GM18508 (cell line): ENCODE measurements around the gene RB1.

ENCODE experiments used
- ATAC-seq: cut with Tn5 transposase; IDR thresholded peaks from one replicate; pipeline ENCODE4 v1.9.1; 2021; ENCODE audit warnings: moderate number of reproducible peaks; ENCODE audit not compliant: insufficient read depth, unreplicated experiment

RB1 gene

DNA sequence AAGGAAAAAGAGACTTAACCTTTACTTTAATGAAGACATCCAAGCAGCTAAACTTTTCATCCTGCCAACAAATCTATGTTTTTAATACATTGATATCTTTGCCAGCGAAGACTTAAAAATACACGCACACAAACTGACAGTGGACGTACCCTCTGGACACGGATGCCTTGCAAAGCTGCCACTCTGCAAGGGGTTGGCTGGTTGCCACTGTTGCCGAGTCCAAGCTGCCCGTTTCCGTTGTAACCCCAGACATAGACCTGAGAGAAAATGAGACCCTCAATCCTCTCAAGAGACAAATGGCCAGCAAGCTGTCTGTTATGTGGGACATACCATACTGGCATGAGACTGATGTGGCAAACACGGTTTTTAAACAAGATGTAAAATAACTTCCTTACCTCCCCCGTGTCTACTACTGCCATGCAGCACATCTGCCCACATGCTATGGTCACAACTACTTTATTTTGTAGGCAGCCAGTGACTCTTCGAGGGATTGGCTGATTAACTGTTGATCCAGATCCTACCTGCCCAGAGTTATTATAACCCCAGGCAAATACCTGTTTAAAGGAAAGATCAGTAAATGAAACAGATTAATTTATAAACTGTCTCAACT lies 208.2 kb downstream of the RB1 start:
- ATAC-seq: no peak

DNA sequence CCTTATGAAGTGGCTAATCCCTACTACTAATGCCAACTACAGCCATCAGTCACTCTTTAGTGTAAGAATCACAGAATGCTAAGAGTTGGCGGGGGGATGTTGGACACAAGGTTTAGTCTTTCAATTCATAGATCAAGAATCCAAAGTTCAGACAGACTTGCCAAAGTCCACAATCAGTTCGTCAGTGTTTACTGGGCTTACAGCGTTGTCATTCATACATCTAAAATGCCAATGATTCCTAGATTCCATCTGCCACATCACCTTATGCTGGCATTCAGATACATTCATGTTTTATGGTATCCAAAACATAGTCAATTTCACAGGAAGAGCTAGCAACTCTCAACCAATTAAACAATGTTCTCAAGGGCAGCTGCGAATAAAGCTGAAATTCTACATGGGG lies 211.2 kb downstream of the RB1 start:
- ATAC-seq: no peak

DNA sequence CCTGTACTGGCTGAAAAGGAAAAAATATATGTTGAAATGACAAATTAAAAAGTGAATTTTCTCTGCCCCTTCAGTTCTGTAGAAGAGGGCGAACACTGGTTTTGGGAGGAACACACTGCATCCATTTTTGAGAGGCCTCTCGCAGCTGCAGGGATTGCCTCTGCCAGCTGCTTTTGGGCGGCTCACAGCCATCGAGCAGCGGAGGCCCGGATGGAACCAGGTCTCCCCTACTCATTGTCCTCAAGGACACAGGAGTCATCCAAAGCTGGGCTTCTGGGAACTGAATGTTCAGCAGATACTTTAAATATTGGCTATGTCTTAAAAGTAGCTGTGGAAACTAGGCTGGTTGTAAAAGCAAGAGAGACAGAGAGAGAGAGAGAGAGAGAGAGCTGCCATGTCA lies 212.2 kb downstream of the RB1 start:
- no peak for ATAC-seq

DNA sequence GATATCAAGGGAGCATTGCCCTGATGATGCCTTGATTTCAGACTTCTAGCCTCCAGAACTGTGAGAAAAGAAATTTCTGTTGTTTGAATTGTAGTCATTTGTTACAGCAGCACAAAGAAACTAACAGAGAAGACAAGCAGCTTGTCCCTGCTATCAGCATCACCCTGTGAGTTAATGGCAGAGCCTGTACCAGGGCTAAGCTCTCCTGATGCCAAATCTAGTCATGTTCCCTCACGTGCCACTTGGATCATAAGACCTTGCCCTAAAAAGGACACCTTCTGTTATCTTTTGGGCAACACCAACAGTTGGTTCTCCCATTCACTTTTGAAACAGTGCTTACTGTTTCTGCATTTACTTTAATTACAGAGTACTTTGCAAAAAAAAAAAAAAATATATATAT lies 214.5 kb downstream of the RB1 start:
- ATAC-seq: no peak

DNA sequence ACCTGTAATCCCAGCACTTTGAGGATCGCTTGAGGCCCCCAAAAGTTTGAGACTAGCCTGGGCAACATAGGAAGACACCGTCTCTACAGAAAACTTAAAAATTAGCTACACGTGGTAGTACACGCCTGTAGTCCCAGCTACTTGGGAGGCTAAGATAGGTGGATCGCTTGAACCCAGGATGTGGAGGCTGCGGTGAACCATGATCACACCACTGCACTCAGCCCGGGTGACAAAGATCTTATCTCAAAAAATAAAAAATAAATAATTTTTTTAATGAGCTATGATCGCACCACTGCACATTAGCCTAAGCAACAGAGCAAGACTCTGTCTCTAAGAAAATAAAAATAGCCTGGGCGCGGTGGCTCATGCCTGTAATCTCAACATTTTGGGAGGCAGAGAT lies 222.7 kb downstream of the RB1 start:
- ATAC-seq: no peak

DNA sequence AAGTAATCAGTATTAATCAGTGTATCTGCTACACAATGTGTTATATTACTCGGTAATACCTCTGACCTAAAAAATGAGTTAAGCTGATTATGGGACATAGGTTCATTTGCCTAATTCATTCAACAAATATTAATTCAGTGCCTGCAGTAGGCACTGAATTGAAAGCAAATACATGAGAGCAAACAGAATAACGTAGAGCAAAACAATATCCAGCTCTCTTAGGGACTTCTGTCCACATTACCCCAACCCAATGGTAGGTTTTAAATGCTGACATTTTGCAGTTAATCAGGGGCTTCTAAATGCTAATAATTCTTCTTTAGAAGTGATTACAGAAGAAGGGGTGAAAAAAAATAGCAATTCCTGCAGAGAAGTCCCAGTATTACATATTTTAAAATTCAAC lies 224.4 kb downstream of the RB1 start:
- ATAC-seq: no peak

DNA sequence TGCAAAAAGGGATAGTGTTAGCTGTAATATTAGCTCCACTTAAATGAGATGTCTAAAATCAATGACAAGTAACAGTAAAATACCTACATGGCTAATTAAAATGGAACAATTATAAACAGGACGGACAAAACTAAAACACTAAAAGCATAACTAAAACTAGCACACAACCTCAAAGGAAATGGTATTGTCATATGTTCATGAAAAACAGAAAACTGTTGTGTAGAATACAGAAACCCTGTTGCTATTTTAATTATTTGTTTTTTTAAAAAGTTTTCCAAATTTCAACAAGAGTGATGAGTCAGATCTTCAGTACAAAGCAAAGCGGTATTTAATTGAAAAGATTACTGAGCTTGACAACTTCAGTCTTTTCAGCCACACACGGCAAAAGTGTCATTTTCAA lies 225.2 kb downstream of the RB1 start:
- ATAC-seq: no peak

DNA sequence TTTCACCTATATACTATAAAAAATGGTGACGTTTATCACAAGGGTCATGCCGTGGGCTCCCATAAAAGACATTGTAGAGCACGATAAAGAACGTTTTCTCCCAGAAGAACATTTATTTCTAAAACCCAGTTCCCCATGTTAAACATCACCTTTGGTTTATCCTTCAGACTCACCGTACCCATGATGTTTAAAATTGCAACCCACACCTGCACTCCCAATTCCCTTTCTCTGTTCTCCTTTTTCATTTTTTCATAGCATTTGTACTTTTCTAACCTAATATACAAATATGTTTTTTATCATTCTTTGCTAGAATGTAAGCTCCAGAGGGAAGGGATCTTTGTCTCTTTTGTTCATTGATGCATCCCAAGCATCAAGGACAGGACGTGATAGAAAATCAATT lies 227.3 kb downstream of the RB1 start:
- no peak for ATAC-seq
